GM10847 (cell line): ENCODE measurements around the gene FAM120C.

Source experiments
- POLR2A ChIP-seq: IDR thresholded peaks from 2 replicates; pipeline ENCODE4 v1.6.1; 2011; ENCODE audit not compliant: insufficient read length; ENCODE audit errors: extremely low read depth

The FAM120C gene

DNA sequence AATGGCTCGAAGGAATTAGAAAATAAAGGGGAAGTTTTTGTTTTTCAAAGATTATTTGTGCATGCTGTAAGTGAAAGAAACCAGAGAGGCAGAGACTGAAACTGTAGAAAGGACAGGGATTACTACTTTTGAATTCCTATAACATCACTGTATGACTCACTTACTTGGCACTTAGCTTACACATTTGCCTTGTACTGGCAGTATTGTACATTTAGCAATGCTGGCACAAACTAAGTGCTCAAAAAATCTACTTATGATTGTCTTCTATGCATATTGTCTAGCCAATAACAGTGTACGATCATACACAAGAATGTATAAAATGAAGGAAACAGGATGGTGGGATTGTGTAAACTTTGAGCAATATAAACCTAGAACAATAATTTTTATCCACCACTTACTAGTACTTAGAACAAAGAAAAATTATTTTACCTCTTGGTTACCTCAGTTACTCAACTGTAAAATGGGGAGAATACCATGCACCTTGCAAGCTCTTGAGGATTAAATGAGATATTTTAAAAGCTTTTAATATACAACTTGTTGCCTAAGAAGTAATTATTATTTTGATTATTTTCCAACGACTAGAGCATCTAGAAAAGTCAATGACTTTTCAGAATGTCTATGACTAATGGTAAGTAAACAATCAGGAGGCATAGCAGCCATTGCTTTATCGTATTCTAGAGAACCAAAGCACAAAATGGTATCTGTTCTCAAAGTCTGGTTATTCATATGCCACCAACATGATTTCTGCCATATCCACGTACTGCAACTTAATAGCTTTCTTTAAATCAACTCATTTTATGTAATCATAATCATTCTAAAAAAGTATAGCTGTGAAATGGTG, 4.7 kb downstream of the FAM120C start:
- TF ChIP-seq POLR2A: no peak

DNA sequence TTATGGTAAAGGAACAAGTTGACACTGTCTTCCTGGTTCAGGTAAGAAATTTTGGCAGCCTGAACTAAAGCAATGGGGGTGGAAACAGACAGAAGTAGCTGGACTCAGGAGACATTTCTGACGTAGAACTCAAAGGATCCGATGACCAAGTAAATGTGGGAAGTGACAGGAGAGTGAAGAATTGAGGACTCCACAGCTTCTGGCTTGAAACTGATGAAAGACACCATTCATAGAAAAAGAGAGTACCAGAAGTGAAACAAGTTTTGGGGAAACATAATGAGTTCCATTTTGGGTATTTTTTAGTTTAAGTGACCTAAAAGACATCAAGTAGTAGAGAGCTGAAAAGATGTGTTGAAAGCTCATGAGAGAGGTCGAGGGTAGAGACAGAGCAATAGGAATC, 5.7 kb downstream of the FAM120C start:
- no peak for TF ChIP-seq POLR2A

DNA sequence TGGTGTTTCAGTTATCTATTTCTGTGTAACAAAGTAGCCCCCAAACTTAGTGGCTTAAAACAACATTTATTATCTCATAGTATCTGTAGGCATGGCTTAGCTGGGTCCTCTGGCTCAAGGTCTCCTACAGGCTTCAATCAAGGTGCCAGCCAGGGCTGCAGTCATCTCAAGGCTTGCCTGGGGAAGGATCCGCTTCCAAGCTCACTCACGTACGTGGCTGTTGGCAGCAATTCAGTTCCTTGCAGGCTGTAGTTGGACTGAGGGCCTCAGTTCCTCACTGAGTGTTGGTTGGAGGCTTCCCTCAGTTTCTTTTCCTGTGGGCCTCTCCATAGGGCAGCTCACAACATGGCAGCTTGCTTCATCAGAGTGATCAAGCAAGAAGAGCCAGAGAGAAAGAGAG, 9.3 kb downstream of the FAM120C start:
- TF ChIP-seq POLR2A: no peak

DNA sequence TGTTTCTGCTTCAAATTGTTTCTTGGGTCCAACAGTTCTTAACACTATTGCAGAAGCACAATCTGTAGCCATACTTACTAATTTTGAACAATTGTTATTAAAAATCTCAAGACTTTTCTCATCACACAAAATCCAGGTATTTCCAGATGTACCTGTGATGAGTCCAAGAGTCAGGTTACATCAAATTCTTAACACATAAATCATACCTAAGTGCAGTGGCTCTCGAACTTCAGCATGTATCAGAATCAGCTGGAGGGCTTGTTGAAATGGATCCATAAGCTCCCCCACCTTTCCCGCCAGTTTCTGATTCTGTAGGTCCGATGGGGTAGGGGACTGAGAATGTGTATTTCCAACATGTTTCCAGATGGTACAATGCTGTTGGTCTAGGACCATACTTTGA, 10.6 kb downstream of the FAM120C start:
- TF ChIP-seq POLR2A: no peak

DNA sequence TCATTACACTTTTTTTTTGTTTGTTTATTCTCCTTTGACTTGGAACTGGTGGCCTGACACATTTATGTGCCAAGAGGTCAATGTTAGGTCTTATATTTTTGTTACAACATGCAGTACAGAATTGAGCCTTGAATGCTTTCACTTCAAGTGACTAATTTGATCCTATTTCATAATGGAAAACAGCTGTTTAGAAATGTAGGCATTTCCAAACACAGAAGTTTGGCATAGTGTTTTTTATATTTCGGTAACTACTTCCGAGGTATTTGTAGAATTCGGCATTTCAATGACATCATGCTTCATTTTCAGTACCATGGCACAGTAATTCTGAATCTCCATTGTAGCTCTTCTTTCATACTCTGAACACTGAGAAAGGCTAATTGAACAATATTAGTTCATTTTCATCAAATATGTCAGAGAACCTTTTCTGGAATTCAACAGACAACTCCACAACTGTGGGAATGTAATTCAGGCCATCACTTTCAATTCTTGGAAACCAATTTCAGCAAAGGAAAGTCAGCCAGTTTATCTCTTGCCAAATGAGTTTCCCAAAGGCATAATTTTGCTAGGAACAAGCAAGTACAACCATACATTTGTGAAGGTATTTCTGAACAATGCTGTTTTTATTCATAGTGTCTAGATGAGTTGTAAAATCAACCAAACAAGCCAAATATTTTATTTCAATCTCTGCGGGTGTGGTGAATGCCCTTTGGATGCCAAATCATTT, 11.4 kb downstream of the FAM120C start:
- no peak for TF ChIP-seq POLR2A

DNA sequence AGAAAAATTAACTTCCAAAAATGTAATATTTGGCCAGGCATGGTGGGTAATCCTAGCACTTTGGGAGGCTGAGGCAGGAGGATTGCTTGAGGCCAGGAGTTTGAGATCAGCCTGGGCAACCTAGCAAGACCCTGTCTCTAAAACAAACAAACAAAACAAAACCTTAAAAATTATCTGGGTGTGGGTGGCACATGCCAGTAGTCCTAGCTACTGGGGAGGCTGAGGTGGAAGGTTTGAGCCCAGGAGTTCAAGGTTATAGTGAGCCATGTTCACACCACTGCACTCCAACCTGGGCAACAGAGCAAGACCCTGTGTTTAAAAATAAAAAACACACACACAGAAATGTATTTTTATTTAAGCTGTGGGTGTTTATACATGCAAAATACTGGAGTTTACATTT, 12.0 kb downstream of the FAM120C start:
- no peak for TF ChIP-seq POLR2A

DNA sequence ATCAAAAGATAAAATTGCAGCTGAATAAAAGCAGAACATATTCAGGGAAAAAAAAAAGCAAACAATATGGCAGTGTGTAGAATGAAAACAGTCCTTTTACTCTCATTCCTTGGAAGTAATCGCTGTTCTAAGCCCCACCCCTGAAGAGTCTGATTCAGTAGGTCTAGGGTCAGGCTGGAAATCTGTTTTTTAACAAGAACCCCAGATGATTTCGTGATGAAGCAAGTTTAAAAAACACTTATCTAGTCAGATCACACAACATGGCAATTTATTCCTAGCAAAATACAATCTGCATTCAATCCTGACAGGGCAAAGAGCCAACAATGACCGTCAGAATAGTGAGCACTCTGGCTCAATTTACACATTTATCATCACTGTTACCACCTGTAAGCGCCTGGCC, 16.1 kb downstream of the FAM120C start:
- TF ChIP-seq POLR2A: no peak

DNA sequence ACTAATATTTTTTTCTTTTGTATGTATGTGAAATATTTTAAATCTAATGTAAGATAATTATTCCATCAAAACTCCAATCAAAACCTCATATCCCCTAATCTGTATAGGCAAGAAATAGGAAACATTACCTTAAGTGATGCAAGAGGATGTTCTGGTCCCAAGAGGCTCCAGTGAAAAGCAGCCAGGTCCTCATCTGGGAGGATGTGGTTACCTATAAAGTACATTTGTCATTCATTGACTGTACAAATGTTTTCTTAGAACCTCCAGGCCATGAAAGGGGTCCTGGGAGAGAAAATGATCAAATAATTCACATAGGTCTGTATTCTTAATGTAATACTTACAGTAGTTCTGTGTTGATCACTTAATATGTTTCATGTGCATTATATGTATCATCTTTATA, 25.5 kb downstream of the FAM120C start:
- no peak for TF ChIP-seq POLR2A

DNA sequence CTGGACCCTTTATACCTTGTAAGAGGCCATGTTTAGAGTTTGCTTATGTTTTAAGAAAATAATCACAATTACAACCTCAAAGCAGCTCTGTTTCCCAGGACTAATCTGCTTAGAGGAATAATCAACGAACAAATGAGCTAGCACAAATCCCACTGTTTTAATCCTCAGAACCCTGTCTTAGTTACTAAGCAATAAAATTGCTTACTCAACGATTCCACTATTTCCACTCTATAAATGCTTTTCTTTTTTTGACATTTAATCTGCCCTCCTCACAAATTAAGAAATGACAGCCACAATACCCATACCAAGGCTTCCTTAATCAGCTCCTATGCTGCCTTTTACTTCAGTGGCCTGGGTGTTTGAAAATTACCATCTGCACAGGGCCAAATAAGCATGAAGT, 48.8 kb downstream of the FAM120C start:
- no peak for TF ChIP-seq POLR2A

DNA sequence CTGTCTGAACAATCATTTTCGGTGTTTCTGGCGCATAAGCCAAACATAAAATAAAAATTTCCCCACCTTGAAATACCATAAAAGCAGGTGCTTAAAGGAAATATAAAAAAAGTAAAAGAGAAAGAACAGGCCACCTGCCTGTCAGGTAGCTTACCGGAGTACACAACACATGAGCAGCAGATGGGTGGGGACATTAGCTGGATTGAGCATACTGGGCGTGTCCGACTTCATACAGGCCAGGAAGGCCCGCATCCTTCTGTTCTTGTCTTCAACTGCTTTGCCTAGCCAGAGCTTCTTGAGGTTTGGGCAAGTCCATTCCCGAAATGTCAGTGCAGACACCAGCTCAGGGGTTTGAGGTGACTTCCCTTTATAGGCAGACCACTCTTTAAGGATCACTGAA, 66.7 kb downstream of the FAM120C start:
- no peak for TF ChIP-seq POLR2A

DNA sequence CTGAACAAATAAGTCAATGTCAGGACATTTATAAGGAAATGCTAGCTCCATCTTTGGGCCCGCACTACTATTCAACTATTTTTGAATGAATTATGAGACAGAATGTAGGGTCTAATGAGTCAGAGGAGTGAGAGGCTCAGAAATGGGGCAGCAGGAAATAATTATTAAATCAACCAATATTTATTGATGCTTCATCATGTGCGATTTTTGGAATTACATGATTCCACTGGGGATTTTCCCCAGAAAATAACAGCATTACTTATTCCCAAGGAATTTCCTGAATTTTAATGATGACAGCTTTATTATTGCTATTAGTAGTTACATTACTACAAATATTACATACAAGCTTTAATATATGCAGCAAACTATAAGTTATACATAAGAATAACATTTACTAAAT, 89.5 kb downstream of the FAM120C start:
- no peak for TF ChIP-seq POLR2A

DNA sequence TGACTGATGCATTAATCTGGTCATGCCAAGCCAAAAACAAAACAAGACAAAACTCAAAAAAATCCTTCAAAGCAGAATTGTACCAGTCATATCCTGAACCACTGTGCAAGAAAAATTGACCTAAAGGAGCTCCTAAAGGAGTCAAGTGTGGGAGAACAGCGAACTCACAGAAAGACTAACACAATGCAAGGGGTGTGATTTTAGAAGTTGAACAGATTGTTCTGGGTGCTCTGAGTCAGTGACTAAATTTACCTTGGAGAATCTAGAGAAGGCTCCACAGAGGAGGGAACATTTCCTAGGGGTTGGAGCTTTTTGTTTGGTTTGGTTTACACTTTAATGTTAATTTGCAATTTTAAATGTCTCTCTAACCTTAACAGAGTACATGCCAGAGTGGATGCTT, 89.9 kb downstream of the FAM120C start:
- TF ChIP-seq POLR2A: no peak

DNA sequence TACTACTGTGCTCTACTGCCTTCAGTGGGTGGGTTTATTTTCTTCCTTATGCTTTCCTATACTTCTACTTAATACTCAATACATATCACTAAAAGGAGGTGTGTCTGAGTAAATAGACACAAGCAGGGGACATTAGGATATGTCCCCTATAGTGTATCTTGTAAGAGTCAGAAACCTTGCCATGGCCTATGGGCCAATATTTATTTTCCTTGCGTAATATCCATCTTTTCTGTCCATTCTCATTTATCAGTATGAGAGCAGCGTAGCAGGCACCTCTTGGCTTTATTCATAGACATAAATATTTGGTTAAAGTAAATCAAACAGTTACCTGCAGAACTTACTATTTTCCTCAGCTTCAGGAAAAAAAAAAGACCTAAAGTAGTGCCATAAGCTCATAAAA, 92.2 kb downstream of the FAM120C start:
- no peak for TF ChIP-seq POLR2A

DNA sequence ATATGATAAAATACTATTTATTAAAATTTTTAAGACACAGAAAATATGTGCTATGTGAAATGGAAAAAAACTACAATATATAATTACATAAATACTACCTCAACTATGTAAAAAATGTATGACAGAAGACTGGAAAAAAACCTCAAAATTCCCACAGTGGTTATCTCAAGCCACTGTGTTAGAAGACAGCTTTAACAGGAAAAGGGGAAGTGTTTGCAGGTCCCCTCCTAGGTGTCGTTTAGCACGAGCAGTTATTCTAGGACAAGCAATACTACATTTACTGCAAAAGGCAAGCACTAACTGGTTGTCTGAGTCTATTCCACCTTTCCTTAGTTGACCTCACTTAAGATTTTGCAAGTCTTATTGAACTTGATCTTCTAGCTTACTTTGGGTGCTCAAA, 93.9 kb downstream of the FAM120C start:
- TF ChIP-seq POLR2A: no peak

DNA sequence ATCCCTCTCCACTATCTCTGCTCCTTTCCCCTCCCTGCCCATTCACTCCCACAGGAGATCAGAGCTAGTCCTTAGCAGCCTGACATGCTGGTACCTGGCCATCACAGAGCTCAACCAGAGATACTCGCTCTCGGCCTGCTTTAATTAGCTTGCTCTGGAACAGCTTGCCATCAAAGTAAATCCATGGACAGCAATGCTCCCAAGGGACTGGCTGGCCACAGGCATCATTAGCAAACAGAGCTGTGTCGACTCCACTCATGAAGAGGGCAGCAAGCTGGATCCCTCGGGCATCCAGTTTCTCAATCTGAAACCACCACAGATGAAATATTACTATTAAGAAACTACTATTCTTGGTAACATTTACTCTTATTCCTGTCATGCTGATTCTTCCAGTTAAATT, 95.4 kb downstream of the FAM120C start:
- TF ChIP-seq POLR2A: no peak

DNA sequence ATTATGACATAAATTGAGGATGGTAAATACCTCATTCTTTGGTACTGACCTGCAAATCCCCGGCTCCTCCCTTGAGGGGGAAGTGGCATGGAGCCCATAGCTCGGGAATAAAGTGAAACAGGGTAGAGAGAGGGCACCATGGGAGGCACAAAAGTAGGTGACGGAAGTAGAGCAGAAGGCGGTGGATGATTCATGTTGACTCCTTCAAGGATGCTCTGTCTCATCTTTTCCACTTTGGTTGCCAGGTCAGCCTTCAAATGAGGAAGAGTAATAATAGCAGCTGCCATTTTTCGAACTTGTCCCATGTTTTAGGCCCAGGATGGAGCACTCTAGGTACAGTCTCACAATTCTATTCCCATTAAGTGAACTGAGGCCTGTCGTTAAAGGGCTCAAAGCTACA, 97.4 kb downstream of the FAM120C start:
- TF ChIP-seq POLR2A: no peak

DNA sequence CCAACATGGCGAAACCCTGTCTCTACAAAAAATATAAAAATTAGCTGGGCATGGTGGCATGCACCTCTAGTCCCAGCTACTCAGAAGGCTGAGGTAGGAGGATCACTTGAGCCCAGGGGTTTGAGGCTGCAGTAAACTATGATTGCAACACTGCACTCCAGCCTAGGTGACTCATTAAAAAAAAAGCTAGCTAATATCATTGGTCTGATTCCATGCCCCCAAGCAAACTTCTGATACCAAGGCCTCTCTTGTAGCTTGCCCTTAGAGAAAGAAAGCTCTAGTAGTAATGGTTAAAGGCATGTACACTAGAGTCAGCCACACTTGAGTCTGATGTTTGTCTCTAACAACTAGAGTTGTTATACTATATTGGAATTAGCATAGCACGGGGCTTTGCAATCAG, 106.2 kb downstream of the FAM120C start:
- no peak for TF ChIP-seq POLR2A
